HepG2 (cell line): ENCODE measurements around the gene HTR1A. TPM values are rescaled to one million over a fixed set of nuclear protein-coding genes. Genes with fewer than 3 reads are reported as not detected.

ENCODE experiments used
- AKNA ChIP-seq: sonication (generic); formaldehyde crosslinking; IDR thresholded peaks from 2 replicates; pipeline ENCODE4 v1.4.0; 2020; ENCODE audit warnings: missing genetic modification reagents, borderline replicate concordance
- ATF7 ChIP-seq, 2 experiments: fragments of 450-650 bp in 1 of 2; sonication (generic) in 1 of 2; formaldehyde crosslinking in 1 of 2; IDR thresholded peaks; 2 replicates each; pipeline versions ENCODE4 v1.4.0 to v1.6.1; 2016 to 2020; ENCODE audit warnings: antibody characterized with exemption in 1 of 2, mild to moderate bottlenecking in 1 of 2, missing genetic modification reagents in 1 of 2
- CREB1 ChIP-seq, 2 experiments: fragments of 450-650 bp in 1 of 2; IDR thresholded peaks; 2 replicates each; pipeline ENCODE4 v1.6.1; 2016 to 2017; ENCODE audit warnings: control low read depth in 1 of 2, mild to moderate bottlenecking in 1 of 2, missing compliant biosample characterization in 1 of 2, missing genetic modification characterization in 1 of 2
- KDM4B ChIP-seq: sonication (generic); formaldehyde crosslinking; IDR thresholded peaks from 2 replicates; pipeline ENCODE4 v1.4.0; 2020; ENCODE audit warnings: missing genetic modification reagents
- KLF15 ChIP-seq: sonication (generic); formaldehyde crosslinking; IDR thresholded peaks from 2 replicates; pipeline ENCODE4 v1.8.1; 2023; ENCODE audit warnings: borderline replicate concordance, mild to moderate bottlenecking, inconsistent platforms, missing genetic modification reagents, mixed read lengths
- MIER2 ChIP-seq: IDR thresholded peaks from 2 replicates; pipeline ENCODE4 v1.6.1; 2016; ENCODE audit warnings: missing biosample characterization, missing genetic modification reagents
- MIXL1 ChIP-seq: IDR thresholded peaks from 2 replicates; pipeline ENCODE4 v1.6.1; 2016
- MXD4 ChIP-seq: IDR thresholded peaks from 2 replicates; pipeline ENCODE4 v1.6.1; 2016; ENCODE audit warnings: mild to moderate bottlenecking, missing biosample characterization, missing genetic modification reagents
- NKX3-1 ChIP-seq: sonication (generic); formaldehyde crosslinking; IDR thresholded peaks from 2 replicates; pipeline ENCODE4 v1.5.0; 2020; ENCODE audit warnings: missing genetic modification reagents
- SMC3 ChIP-seq: IDR thresholded peaks from 2 replicates; pipeline ENCODE4 v1.6.1; 2011; ENCODE audit warnings: low read length, improper control_type of control experiment
- SP140L ChIP-seq: sonication (generic); formaldehyde crosslinking; IDR thresholded peaks from 2 replicates; pipeline ENCODE4 v1.4.0; 2020; ENCODE audit warnings: missing genetic modification reagents, borderline replicate concordance
- SRY ChIP-seq: sonication (generic); formaldehyde crosslinking; IDR thresholded peaks from 2 replicates; pipeline ENCODE4 v1.8.0; 2022; ENCODE audit warnings: mild to moderate bottlenecking, missing genetic modification reagents
- ZBTB44 ChIP-seq: sonication (generic); formaldehyde crosslinking; IDR thresholded peaks from 2 replicates; pipeline ENCODE4 v1.4.0; 2020; ENCODE audit warnings: missing genetic modification reagents
- ZMYM4 ChIP-seq: sonication (generic); formaldehyde crosslinking; IDR thresholded peaks from 2 replicates; pipeline ENCODE4 v1.8.1; 2023; ENCODE audit warnings: mild to moderate bottlenecking, missing genetic modification reagents
- ZNF331 ChIP-seq: sonication (generic); formaldehyde crosslinking; IDR thresholded peaks from 2 replicates; pipeline ENCODE4 v1.4.0; 2020; ENCODE audit warnings: missing genetic modification reagents
- polyA plus RNA-seq, 8 experiments: library from polyadenylated mRNA; depleted of rRNA in 3 of 8; stranded (reverse) in 7 of 8; unstranded in 1 of 8; fragments of >200 nt; fragmentation: Illumina TruSeq in 4 of 8; extraction: Trizol in 4 of 8; gene quantifications; 2 replicates each; pipeline versions ENCODE4 v1.2.1 to v1.2.3, GENCODE V29; 2011 to 2016; ENCODE audit warnings: low read depth in 4 of 8, missing spikeins in 1 of 8, mixed read lengths in 1 of 8; ENCODE audit not compliant: insufficient read depth in 1 of 8
- total RNA-seq, 5 experiments: library from RNA; depleted of rRNA; stranded (reverse); fragments of >200 nt; fragmentation: Illumina TruSeq; extraction: Trizol; gene quantifications; 2 replicates each; pipeline ENCODE4 v1.2.3, GENCODE V29; 2016; ENCODE audit warnings: low read depth in 1 of 5
- TF ChIP-seq, protein P1 (sequence below): sonication (generic); formaldehyde crosslinking; IDR thresholded peaks from 2 replicates; pipeline ENCODE4 v1.4.0; 2020; ENCODE audit warnings: missing genetic modification reagents, borderline replicate concordance
- TF ChIP-seq, protein P2 (sequence below): IDR thresholded peaks from 2 replicates; pipeline ENCODE4 v1.6.1; 2016; ENCODE audit warnings: low read depth, borderline replicate concordance
- TF ChIP-seq, protein P3 (sequence below): sonication (generic); formaldehyde crosslinking; IDR thresholded peaks from 2 replicates; pipeline ENCODE4 v1.4.0; 2020; ENCODE audit warnings: mild to moderate bottlenecking, missing genetic modification reagents
- TF ChIP-seq, protein P4 (sequence below): IDR thresholded peaks from 2 replicates; pipeline ENCODE4 v1.6.1; 2018; ENCODE audit warnings: missing genetic modification reagents

HTR1A gene
- total and polyA plus RNA-seq, 2 of the 13 experiments (the other 11 are each of a cell fraction or from before 2014, with no cell fraction given), result not detected

DNA sequence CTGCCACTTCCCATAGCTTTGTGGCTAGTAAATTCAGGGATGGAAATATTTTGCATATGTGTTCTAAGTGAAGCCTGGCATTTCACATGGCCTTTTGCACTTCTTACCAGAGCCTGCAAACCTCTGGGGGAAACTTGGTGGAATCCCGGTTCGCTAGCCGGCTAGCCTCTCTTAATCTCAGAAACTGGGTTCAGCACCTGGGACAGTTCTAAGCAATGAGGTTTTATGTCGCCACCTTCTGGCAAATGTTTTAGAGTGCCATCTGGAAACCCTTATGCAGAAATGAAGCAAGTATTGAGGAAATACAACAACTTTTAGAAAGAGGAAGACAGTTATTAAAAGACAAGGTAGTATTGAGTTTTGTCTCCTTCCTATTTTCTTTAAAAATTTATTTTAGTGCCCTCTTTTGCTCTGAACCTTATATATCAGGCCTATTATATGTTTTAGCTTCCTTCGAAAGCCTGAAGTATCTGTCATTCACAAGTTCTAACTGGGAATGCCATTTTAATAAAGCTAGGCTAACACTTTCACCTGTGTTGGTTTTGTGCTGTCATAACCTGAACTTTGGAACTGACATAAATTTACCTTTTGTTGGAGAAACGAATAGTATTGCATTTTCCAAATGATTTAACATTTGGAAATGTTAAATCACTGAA, 963 bp upstream of the HTR1A start (continued):
- TF ChIP-seq, protein P1, sequence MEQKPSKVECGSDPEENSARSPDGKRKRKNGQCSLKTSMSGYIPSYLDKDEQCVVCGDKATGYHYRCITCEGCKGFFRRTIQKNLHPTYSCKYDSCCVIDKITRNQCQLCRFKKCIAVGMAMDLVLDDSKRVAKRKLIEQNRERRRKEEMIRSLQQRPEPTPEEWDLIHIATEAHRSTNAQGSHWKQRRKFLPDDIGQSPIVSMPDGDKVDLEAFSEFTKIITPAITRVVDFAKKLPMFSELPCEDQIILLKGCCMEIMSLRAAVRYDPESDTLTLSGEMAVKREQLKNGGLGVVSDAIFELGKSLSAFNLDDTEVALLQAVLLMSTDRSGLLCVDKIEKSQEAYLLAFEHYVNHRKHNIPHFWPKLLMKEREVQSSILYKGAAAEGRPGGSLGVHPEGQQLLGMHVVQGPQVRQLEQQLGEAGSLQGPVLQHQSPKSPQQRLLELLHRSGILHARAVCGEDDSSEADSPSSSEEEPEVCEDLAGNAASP, result peak; percentile 65; the same call in 1 of the 2 replicates
- no peak for TF ChIP-seq CREB1 (IDR thresholded peaks at IDR 0.05)
- 0 out of 2 replicates have a peak, but pooled peaks have one; percentile 14 for TF ChIP-seq CREB1 (CRISPR knock-in tag; IDR thresholded peaks at IDR 0.05)
- peak; percentile 94 for TF ChIP-seq NKX3-1 (CRISPR knock-in tag)
- TF ChIP-seq MIXL1 (CRISPR knock-in tag), result peak; percentile 78
- peak; percentile 78; the same call in 1 of the 2 replicates for TF ChIP-seq SMC3
- TF ChIP-seq, protein P2, sequence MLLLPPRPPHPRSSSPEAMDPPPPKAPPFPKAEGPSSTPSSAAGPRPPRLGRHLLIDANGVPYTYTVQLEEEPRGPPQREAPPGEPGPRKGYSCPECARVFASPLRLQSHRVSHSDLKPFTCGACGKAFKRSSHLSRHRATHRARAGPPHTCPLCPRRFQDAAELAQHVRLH (CRISPR knock-in tag), result 0 out of 2 replicates have a peak, but pooled peaks have one; percentile 48
- peak; percentile 29; the same call in 1 of the 2 replicates for TF ChIP-seq MXD4 (CRISPR knock-in tag)
- TF ChIP-seq ZBTB44 (CRISPR knock-in tag), result peak; percentile 91; the same call in 1 of the 2 replicates
- TF ChIP-seq KLF15 (CRISPR knock-in tag), result peak; percentile 47; the same call in 1 of the 2 replicates
- no peak for TF ChIP-seq ATF7 (IDR thresholded peaks at IDR 0.05)
- no peak for TF ChIP-seq ATF7 (CRISPR knock-in tag; IDR thresholded peaks at IDR 0.05)
- peak; percentile 36; the same call in 1 of the 2 replicates for TF ChIP-seq SRY (CRISPR knock-in tag)
- TF ChIP-seq ZMYM4 (CRISPR knock-in tag), result 0 out of 2 replicates have a peak, but pooled peaks have one; percentile 32
- TF ChIP-seq, protein P3, sequence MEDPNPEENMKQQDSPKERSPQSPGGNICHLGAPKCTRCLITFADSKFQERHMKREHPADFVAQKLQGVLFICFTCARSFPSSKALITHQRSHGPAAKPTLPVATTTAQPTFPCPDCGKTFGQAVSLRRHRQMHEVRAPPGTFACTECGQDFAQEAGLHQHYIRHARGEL (CRISPR knock-in tag), result peak; percentile 99
- TF ChIP-seq MIER2 (CRISPR knock-in tag), result peak; percentile 98
- TF ChIP-seq SP140L, result peak; percentile 93; the same call in 1 of the 2 replicates
- TF ChIP-seq, protein P4, sequence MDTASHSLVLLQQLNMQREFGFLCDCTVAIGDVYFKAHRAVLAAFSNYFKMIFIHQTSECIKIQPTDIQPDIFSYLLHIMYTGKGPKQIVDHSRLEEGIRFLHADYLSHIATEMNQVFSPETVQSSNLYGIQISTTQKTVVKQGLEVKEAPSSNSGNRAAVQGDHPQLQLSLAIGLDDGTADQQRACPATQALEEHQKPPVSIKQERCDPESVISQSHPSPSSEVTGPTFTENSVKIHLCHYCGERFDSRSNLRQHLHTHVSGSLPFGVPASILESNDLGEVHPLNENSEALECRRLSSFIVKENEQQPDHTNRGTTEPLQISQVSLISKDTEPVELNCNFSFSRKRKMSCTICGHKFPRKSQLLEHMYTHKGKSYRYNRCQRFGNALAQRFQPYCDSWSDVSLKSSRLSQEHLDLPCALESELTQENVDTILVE (CRISPR knock-in tag), result peak; percentile 30; the same call in 1 of the 2 replicates
- 0 out of 2 replicates have a peak, but pooled peaks have one; percentile 52 for TF ChIP-seq KDM4B (CRISPR knock-in tag)
- TF ChIP-seq AKNA (CRISPR knock-in tag), result peak; percentile 58; the same call in 1 of the 2 replicates
- TF ChIP-seq ZNF331 (CRISPR knock-in tag), result peak; percentile 81
